Activated CD4-positive, alpha-beta memory T cell treated with anti-CD3 and anti-CD28 coated beads, Interleukin-2, amount 10 ng/mL, durations not matched to agents 7 days and 5 days (primary cell): ENCODE data around the gene ARHGAP9. TPM values are rescaled to one million over a fixed set of nuclear protein-coding genes. Genes with fewer than 3 reads are reported as not detected.

Experiments
- CTCF ChIA-PET: fragments of 350-600 bp; sonication (Branson Sonifier 250); formaldehyde crosslinking; loops from one replicate; lab custom pipeline; 2021; ENCODE audit warnings: antibody characterized with exemption, inconsistent platforms; lab: Charles Lee
- POLR2A ChIA-PET: fragments of 350-600 bp; sonication (Branson Sonifier 250); formaldehyde crosslinking; loops from one replicate; lab custom pipeline; 2021; ENCODE audit warnings: antibody characterized with exemption; lab: Charles Lee
- DNase-seq: peaks from one replicate; pipeline ENCODE4 v3.0.0-alpha.2; 2020
- H3K27ac Mint-ChIP-seq: one replicate; pipeline ENCODE4 v1.8.0; 2021; ENCODE audit warnings: mild to moderate bottlenecking, mixed read lengths
- H3K27me3 Mint-ChIP-seq: one replicate; pipeline ENCODE4 v1.8.0; 2021; ENCODE audit warnings: mixed read lengths
- H3K36me3 Mint-ChIP-seq: one replicate; pipeline ENCODE4 v1.8.0; 2021; ENCODE audit warnings: low read depth, mixed read lengths
- H3K4me1 Mint-ChIP-seq: one replicate; pipeline ENCODE4 v1.8.0; 2021; ENCODE audit warnings: mixed read lengths
- H3K4me3 Mint-ChIP-seq: one replicate; pipeline ENCODE4 v1.8.0; 2021; ENCODE audit warnings: mild to moderate bottlenecking, mixed read lengths
- H3K9me3 Mint-ChIP-seq: one replicate; pipeline ENCODE4 v1.8.0; 2021; ENCODE audit warnings: mixed read lengths
- total RNA-seq, 2 experiments: library from RNA; stranded (reverse); gene quantifications; one replicate each; pipeline ENCODE4 v1.2.3, GENCODE V29; 2021

The ARHGAP9 gene
- total RNA-seq, 2 experiments from 2014 or later, result 171 to 188 TPM

- H3K27me3 Mint-ChIP-seq, result no peaks in the 10 kb centered on the region
- CTCF ChIA-PET, result interaction anchor here (1.0 to 15.2 kb wide), 7 partner anchors 13 to 190 kb away, joined by 3 to 204 read pairs (median 7); partner anchors contain the start of genes GLI1 and MARS1
- H3K36me3 Mint-ChIP-seq, result peaks cover 71% of the 10 kb centered on the region
- peak overlapping the region; percentile 100 for H3K27ac Mint-ChIP-seq
- no peak for DNase-seq
- H3K4me3 Mint-ChIP-seq, result peak overlapping the region; percentile 89
- POLR2A ChIA-PET, result interaction anchor here (0.9 to 7.9 kb wide), 9 partner anchors 10 to 71 kb away, joined by 3 to 72 read pairs (median 7); partner anchors contain the start of genes DCTN2, DDIT3 and GLI1
- no peaks in the 10 kb centered on the region for H3K9me3 Mint-ChIP-seq
- peaks cover 50% of the 10 kb centered on the region for H3K4me1 Mint-ChIP-seq
These were observed 4.2 kb downstream of the ARHGAP9 start for GRCh38 chr12:57475271-57476161.

DNA sequence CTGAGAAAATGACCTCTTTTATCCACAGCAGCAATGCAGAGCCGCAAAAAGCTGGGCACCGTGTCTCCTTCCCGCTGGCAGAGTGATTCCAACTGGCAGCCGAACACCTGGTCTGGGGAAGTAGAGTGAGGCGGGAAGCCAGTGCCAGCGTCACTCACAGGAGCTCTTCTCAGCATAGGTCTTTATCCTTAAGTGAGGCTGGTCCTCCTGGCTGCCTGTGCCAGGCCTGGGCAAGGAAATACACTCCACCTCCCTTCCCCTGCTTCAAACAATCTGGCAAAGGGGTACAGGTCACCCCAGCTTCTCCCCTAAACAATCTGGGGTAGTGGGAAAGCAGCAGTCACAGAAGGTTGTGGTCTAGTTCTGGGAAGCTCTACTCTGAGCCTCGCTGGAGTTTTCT, 4.8 kb downstream of the ARHGAP9 start:
- Mint-ChIP-seq H3K36me3 (peaks cover 71% of the 10 kb centered on the region), H3K9me3 (no peaks in the 10 kb centered on the region), H3K4me3 (peak overlapping the region; percentile 58), H3K4me1 (peaks cover 44% of the 10 kb centered on the region), H3K27ac (no peak overlapping the region), H3K27me3 (no peaks in the 10 kb centered on the region)
- POLR2A ChIA-PET, result interaction anchor here (0.9 to 7.9 kb wide), 6 partner anchors 9 to 72 kb away, joined by 3 to 72 read pairs (median 6); partner anchors contain the start of genes DCTN2, DDIT3 and GLI1
- no peak for DNase-seq
- CTCF ChIA-PET, result interaction anchor here (1.0 to 15.2 kb wide), 3 partner anchors 13 to 246 kb away, joined by 3 to 204 read pairs (median 3); partner anchors contain the start of genes GLI1 and SHMT2

DNA sequence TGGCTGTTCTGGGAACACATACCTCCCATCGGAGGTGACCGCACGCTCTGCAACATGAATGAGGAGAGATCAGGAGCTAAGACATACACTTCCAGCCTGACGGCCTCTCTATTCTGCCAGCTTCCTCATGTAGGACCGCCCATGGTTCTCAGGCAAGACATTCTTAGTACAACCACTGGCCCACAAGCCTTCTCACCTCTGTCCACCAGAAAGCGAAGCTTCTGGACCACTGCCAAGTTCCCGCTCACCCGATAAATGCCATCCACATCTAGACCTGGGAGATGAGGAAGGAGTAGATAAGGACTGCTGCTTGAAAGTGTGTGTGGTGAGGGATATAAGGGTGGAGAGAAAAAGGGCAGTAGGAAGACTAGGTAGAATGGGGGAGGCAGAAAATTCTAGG, 5.2 kb downstream of the ARHGAP9 start:
- no peak for DNase-seq
- Mint-ChIP-seq H3K4me3 (peak overlapping the region; percentile 58), H3K9me3 (no peaks in the 10 kb centered on the region), H3K36me3 (peaks cover 71% of the 10 kb centered on the region), H3K27ac (no peak overlapping the region), H3K27me3 (no peaks in the 10 kb centered on the region), H3K4me1 (peaks cover 42% of the 10 kb centered on the region)
- POLR2A ChIA-PET, result interaction anchor here (0.9 to 7.9 kb wide), 6 partner anchors 9 to 72 kb away, joined by 3 to 72 read pairs (median 6); partner anchors contain the start of genes DCTN2, DDIT3 and GLI1
- CTCF ChIA-PET, result interaction anchor here (1.0 to 15.2 kb wide), 3 partner anchors 12 to 245 kb away, joined by 3 to 204 read pairs (median 3); partner anchors contain the start of genes GLI1 and SHMT2

DNA sequence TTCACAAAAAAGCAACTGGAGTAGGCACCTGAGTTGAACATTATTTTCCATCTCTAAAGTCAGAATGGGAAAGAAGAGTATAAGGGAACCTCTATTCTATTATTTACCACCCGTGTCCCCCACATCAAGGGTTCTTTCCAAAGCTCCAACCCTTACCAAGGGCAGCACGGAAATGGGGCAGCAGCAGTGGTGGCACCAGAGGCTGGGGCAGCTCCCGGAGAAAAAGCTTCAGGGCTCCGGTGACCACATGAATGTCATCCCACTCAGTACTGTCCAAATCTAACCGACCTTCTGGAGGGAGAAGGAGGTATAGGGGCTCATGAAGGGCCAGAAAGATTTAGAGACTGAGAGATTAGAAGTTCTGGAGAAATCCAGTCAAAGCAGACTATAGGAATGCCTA, 5.8 kb downstream of the ARHGAP9 start:
- H3K27ac Mint-ChIP-seq, result no peak overlapping the region
- peaks cover 37% of the 10 kb centered on the region for H3K4me1 Mint-ChIP-seq
- ChIA-PET CTCF (interaction anchor here (0.7 to 15.2 kb wide), 4 partner anchors 12 to 245 kb away, joined by 3 to 204 read pairs (median 4); partner anchors contain the start of genes GLI1 and SHMT2), POLR2A (interaction anchor here (1.3 to 7.9 kb wide), 4 partner anchors 8 to 46 kb away, joined by 3 to 72 read pairs (median 6); partner anchors contain the start of genes DDIT3 and GLI1)
- DNase-seq, result no peak
- H3K4me3 Mint-ChIP-seq, result peak overlapping the region; percentile 58
- peaks cover 74% of the 10 kb centered on the region for H3K36me3 Mint-ChIP-seq
- no peaks in the 10 kb centered on the region for H3K9me3 Mint-ChIP-seq
- no peaks in the 10 kb centered on the region for H3K27me3 Mint-ChIP-seq

DNA sequence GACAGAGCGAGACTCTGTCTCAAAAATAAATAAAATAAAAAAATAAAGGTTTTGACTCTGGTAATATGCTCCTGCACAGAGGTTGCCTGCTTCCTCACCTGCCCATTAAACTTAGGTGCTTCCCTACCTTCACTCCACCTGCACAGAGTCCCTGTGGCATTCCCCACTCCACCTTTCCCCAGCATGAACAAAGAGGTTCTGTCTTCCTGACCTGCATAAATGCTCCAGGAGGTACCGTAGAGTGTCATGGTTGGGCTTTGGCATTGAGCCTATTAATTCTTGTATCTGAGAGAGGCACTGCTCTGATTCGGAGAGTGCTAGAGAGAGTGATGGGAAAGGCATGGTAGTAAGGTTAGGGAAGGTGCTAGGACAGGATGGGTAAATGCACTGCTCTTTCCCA, 6.3 kb downstream of the ARHGAP9 start:
- CTCF ChIA-PET, result interaction anchor here (0.7 to 15.2 kb wide), 3 partner anchors 11 to 244 kb away, joined by 3 to 204 read pairs (median 4); partner anchors contain the start of genes GLI1 and SHMT2
- DNase-seq, result no peak
- Mint-ChIP-seq H3K4me3 (no peak overlapping the region), H3K9me3 (no peaks in the 10 kb centered on the region), H3K27me3 (no peaks in the 10 kb centered on the region), H3K27ac (no peak overlapping the region), H3K36me3 (peaks cover 71% of the 10 kb centered on the region), H3K4me1 (peaks cover 32% of the 10 kb centered on the region)
- POLR2A ChIA-PET, result interaction anchor here (7.9 kb wide), 1 partner anchor 13 kb away, joined by 72 read pairs; the partner anchor contains the start of gene GLI1

DNA sequence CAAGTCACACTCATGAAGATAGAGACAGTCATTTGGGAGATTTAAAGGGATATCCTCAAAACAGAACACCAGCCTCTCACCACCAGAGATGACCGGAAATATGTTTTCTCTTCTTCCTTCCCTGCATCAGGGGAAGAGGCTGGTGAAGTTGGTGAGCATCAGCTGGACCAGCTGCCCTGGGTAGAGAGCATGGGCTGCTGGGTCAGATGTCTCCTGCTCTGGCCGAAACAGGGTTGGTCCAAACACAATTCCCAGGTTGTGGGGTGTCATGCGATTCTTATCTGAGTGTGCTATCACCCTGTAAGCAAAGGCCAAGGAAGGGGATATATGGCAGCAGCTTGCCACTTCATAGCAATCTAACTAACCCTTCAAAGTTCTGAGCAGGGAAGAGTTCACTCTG, 7.3 kb downstream of the ARHGAP9 start:
- ChIA-PET POLR2A (interaction anchor here (1.3 kb wide), 1 partner anchor 12 kb away, joined by 4 read pairs; no protein-coding TSS in a partner anchor), CTCF (interaction anchor here (15.2 kb wide), 1 partner anchor 10 kb away, joined by 204 read pairs; the partner anchor contains the start of gene GLI1)
- Mint-ChIP-seq H3K4me3 (no peak overlapping the region), H3K36me3 (peaks cover 70% of the 10 kb centered on the region), H3K27ac (no peak overlapping the region), H3K4me1 (peaks cover 28% of the 10 kb centered on the region), H3K27me3 (no peaks in the 10 kb centered on the region), H3K9me3 (no peaks in the 10 kb centered on the region)
- no peak for DNase-seq

DNA sequence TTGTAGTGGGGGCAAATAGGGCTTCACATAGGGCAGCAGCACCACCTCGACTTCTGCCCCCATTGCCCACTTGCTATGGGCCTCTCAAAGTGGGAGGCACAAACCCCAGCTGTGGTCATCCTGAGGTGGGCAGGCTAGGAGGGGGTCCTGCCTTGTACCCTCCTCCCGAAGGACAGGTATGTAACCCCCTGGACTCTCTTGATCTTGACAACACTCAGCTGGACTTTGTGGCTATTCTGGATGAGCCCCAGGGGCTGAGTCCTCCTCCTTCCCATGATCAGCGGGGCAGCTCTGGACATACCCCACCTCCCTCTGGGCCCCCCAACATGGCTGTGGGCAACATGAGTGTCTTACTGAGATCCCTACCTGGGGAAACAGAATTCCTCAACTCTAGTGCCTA, 8.0 kb downstream of the ARHGAP9 start:
- Mint-ChIP-seq H3K36me3 (peaks cover 63% of the 10 kb centered on the region), H3K27ac (no peak overlapping the region), H3K9me3 (no peaks in the 10 kb centered on the region), H3K4me1 (peaks cover 28% of the 10 kb centered on the region), H3K4me3 (no peak overlapping the region), H3K27me3 (no peaks in the 10 kb centered on the region)
- ChIA-PET POLR2A (interaction anchor here (1.3 kb wide), 1 partner anchor 11 kb away, joined by 4 read pairs; no protein-coding TSS in a partner anchor), CTCF (interaction anchor here (15.2 kb wide), 1 partner anchor 10 kb away, joined by 204 read pairs; the partner anchor contains the start of gene GLI1)
- DNase-seq, result no peak

DNA sequence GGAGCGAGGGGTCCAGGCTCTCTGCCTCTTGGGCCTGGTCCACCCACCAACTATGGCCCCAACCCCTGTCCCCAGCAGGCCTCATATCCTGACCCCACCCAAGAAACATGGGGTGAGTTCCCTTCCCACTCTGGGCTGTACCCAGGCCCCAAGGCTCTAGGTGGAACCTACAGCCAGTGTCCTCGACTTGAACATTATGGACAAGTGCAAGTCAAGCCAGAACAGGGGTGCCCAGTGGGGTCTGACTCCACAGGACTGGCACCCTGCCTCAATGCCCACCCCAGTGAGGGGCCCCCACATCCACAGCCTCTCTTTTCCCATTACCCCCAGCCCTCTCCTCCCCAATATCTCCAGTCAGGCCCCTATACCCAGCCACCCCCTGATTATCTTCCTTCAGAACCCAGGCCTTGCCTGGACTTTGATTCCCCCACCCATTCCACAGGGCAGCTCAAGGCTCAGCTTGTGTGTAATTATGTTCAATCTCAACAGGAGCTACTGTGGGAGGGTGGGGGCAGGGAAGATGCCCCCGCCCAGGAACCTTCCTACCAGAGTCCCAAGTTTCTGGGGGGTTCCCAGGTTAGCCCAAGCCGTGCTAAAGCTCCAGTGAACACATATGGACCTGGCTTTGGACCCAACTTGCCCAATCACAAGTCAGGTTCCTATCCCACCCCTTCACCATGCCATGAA, 8.6 kb downstream of the ARHGAP9 start:
- Mint-ChIP-seq H3K27ac (no peak overlapping the region), H3K4me3 (no peak overlapping the region), H3K27me3 (no peaks in the 10 kb centered on the region), H3K9me3 (no peaks in the 10 kb centered on the region), H3K36me3 (peaks cover 57% of the 10 kb centered on the region), H3K4me1 (peaks cover 25% of the 10 kb centered on the region)
- ChIA-PET CTCF (interaction anchor here (15.2 kb wide), 1 partner anchor 9 kb away, joined by 204 read pairs; the partner anchor contains the start of gene GLI1), POLR2A (interaction anchor here (1.3 kb wide), 1 partner anchor 11 kb away, joined by 4 read pairs; no protein-coding TSS in a partner anchor)
- DNase-seq, result no peak

- POLR2A ChIA-PET, result interaction anchor here (1.6 kb wide), 1 partner anchor 12 kb away, joined by 6 read pairs; no protein-coding TSS in a partner anchor
- no peak overlapping the region for H3K27ac Mint-ChIP-seq
- CTCF ChIA-PET, result interaction anchor here (0.6 to 15.2 kb wide), 2 partner anchors 8 to 14 kb away, joined by 3 to 204 read pairs; partner anchors contain the start of gene GLI1
These were observed 9.2 kb downstream of the ARHGAP9 start for GRCh38 chr12:57470286-57470969.

DNA sequence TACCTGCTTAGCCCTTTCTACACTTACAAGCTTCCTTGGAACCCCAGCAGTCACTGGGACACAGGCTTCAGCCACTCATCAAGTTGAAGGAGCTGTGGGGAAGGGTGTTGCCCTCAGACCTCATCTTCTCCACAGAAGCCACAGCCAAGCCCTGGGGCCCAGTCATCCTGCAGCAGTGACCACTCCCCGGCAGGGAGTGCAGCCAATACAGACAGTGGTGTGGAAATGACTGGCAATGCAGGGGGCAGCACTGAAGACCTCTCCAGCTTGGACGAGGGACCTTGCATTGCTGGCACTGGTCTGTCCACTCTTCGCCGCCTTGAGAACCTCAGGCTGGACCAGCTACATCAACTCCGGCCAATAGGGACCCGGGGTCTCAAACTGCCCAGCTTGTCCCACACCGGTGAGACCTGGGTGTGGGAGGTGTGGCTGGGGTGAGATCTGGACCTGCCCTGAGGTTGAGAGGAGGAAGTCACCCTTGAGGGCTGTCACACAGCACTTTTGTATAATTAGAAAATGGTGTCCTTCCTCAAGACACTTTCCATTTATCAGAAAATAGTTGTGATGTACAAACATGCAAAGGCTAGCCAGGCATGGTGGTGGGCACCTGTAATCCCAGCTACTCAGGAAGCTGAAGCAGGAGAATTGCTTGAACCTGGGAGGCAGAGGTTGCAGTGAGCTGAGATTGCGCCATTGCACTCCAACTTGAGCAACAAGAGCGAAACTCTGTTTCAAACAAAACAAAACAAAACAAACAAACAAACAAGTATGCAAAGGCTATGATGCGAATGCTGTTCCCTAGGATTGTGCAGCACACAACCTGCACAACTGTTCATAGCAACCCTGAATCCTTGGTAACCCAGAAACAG, 10.1 kb downstream of the ARHGAP9 start:
- DNase-seq, result no peak
- Mint-ChIP-seq H3K36me3 (peaks cover 50% of the 10 kb centered on the region), H3K9me3 (no peaks in the 10 kb centered on the region), H3K27me3 (no peaks in the 10 kb centered on the region), H3K4me3 (no peak overlapping the region), H3K4me1 (peaks cover 23% of the 10 kb centered on the region), H3K27ac (no peak overlapping the region)
- CTCF ChIA-PET, result interaction anchor here (0.6 to 15.2 kb wide), 2 partner anchors 8 to 13 kb away, joined by 3 to 204 read pairs; partner anchors contain the start of gene GLI1
- POLR2A ChIA-PET, result interaction anchor here (1.6 kb wide), 1 partner anchor 11 kb away, joined by 6 read pairs; no protein-coding TSS in a partner anchor

More at GRCh38 chr12:57470286-57470969, 9.2 kb downstream of the ARHGAP9 start:
- Mint-ChIP-seq H3K36me3 (peaks cover 56% of the 10 kb centered on the region), H3K4me3 (no peak overlapping the region), H3K4me1 (peaks cover 22% of the 10 kb centered on the region), H3K27me3 (no peaks in the 10 kb centered on the region), H3K9me3 (no peaks in the 10 kb centered on the region)
- DNase-seq, result no peak
